ENCODE data around the gene ZSWIM7. TPM values are rescaled to one million over a fixed set of nuclear protein-coding genes. Genes with fewer than 3 reads are reported as not detected.

The ZSWIM7 gene
- total and polyA plus RNA-seq, 8 donors = 6.6 to 30.6 (median 12.0) TPM

- H3K27ac ChIP-seq = no peak overlapping the region
- H3K9me3 ChIP-seq = no peaks in the 10 kb centered on the region
- DNase-seq (no peak), ATAC-seq (no peak), FAIRE-seq (no peak)
- no peak overlapping the region for H3K4me3 ChIP-seq
- intact Hi-C loops (cut with DNase I) = no loop called here
- 77% methylated on average over 22 of the region's 22 CpGs for WGBS, 2 donors
- H3K27me3 ChIP-seq = no peaks in the 10 kb centered on the region
- TF ChIP-seq CTCF (IDR thresholded peaks at IDR 0.05) = no peak
- H3K36me3 ChIP-seq = no peaks in the 10 kb centered on the region
- no peaks in the 10 kb centered on the region for H3K4me1 ChIP-seq
Observed at GRCh38 chr17:15952916-15953790, 46.4 kb downstream of the ZSWIM7 start.

GRCh38 chr17:15952048-15952532, 47.4 kb downstream of the ZSWIM7 start:
- Histone ChIP-seq H3K36me3 (no peaks in the 10 kb centered on the region), H3K27me3 (no peaks in the 10 kb centered on the region), H3K4me3 (no peak overlapping the region), H3K4me1 (no peaks in the 10 kb centered on the region), H3K27ac (no peak overlapping the region), H3K9me3 (no peaks in the 10 kb centered on the region)
- no peak for TF ChIP-seq CTCF (IDR thresholded peaks at IDR 0.05)
- FAIRE-seq = no peak
- DNase-seq = no peak
- WGBS, 2 donors = 63 to 66% methylated on average over 7 of the region's 7 CpGs
- no peak for ATAC-seq
- intact Hi-C loops (cut with DNase I) = no loop called here

GRCh38 chr17:15951368-15952047, 48.0 kb downstream of the ZSWIM7 start:
- WGBS, 2 donors = 94 to 100% methylated on average over 6 of the region's 6 CpGs
- no peak overlapping the region for H3K27ac ChIP-seq
- ATAC-seq (no peak), FAIRE-seq (no peak), DNase-seq (no peak)
- intact Hi-C loops (cut with DNase I) = no loop called here
- H3K9me3 ChIP-seq = no peaks in the 10 kb centered on the region
- no peaks in the 10 kb centered on the region for H3K36me3 ChIP-seq
- H3K4me3 ChIP-seq = no peak overlapping the region
- TF ChIP-seq CTCF (IDR thresholded peaks at IDR 0.05) = no peak
- H3K27me3 ChIP-seq = no peaks in the 10 kb centered on the region
- no peaks in the 10 kb centered on the region for H3K4me1 ChIP-seq

GRCh38 chr17:15947976-15948752, 51.3 kb downstream of the ZSWIM7 start:
- intact Hi-C loops (cut with DNase I) = no loop called here
- DNase-seq (no peak), ATAC-seq (no peak), FAIRE-seq (no peak)
- no peak overlapping the region for H3K4me3 ChIP-seq
- H3K27ac ChIP-seq = no peak overlapping the region
- TF ChIP-seq CTCF (IDR thresholded peaks at IDR 0.05) = no peak
- H3K27me3 ChIP-seq = no peaks in the 10 kb centered on the region
- no peaks in the 10 kb centered on the region for H3K36me3 ChIP-seq
- H3K4me1 ChIP-seq = peaks cover 0 to 4% (median 0%) of the 10 kb centered on the region in 3 donors
- 81 to 88% methylated on average over 12 to 15 of the region's 16 CpGs for WGBS, 2 donors
- H3K9me3 ChIP-seq = no peaks in the 10 kb centered on the region
